ENCODE data around the gene EID2. TPM values are rescaled to one million over a fixed set of nuclear protein-coding genes. Genes with fewer than 3 reads are reported as not detected.

EID2 gene
- total and polyA plus RNA-seq, 2 of the 4 experiments (the other 2 are of a cell fraction), result 5.7 to 9.8 TPM

DNA sequence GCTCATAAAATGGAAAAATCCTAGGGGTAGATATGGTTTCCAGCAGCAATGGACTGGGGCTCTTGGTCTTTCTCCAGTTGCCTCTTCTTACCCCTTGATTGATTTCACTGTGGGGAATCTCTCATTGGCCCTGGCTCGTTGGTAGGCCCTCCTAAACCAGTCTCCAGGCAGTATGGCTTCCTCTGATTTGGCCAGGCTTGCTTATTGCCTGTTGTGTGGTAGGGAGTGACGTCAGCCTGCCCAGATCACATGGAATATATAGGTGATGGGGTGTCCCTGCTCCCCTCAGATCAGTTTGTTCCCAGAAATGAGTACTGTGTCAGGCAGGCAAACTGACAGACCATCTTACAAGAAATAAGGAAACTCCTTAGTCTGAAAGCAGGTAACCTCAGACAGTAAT lies 30.7 kb downstream of the EID2 start:
- no peak overlapping the region for H2AK5ac ChIP-seq (ENCODE audit: low read depth, low read length)
- no peak overlapping the region for H2BK15ac ChIP-seq (ENCODE audit: low read depth, low read length)
- H3K27me3 ChIP-seq (ENCODE audit: control insufficient read depth, insufficient read depth, low read length), result peaks cover 35% of the 10 kb centered on the region
- no peak overlapping the region for H3K23ac ChIP-seq (ENCODE audit: low read depth, low read length)
- no peak overlapping the region for H3K56ac ChIP-seq (ENCODE audit: extremely low read depth, insufficient read depth, low read length)
- no peak overlapping the region for H2BK20ac ChIP-seq (ENCODE audit: low read depth, low read length)
- no peak overlapping the region for H2BK5ac ChIP-seq (ENCODE audit: low read depth, low read length, poor library complexity, severe bottlenecking)
- dilution Hi-C loops (cut with HindIII; ENCODE audit: low sequenced_read_pairs, unreplicated experiment), result no loop called here
- in situ Hi-C loops (cut with MboI; ENCODE audit: low sequenced_read_pairs), result no loop called here
- CTCF ChIA-PET, result interaction anchor here (0.9 kb wide), 1 partner anchor 23 kb away, joined by 3 read pairs; the partner anchor contains the start of gene EID2B
- no peak overlapping the region for H2AFZ ChIP-seq (replicated peaks; ENCODE audit: low read length, poor library complexity)
- ATAC-seq (ENCODE audit: low read depth) (no peak), DNase-seq (no peak)
- WGBS, 2 experiments (ENCODE audit: extremely low coverage in 2 of 2, insufficient read length in 1 of 2), result no CpG with 5 or more reads among the region's 2 CpGs
- TF ChIP-seq RCOR1 (IDR thresholded peaks at IDR 0.05; ENCODE audit: insufficient replicate concordance, low read length) (no peak), MAZ (IDR thresholded peaks at IDR 0.05; ENCODE audit: borderline replicate concordance, low read depth, low read length) (no peak), MXI1 (IDR thresholded peaks at IDR 0.05; ENCODE audit: borderline replicate concordance, low read depth, low read length) (no peak), RFX5 (IDR thresholded peaks at IDR 0.05; ENCODE audit: low read depth, low read length) (no peak), RAD21 (IDR thresholded peaks at IDR 0.05; ENCODE audit: low read length) (no peak), BHLHE40 (IDR thresholded peaks at IDR 0.05; ENCODE audit: low read depth, low read length) (no peak), CHD1 (IDR thresholded peaks at IDR 0.05; ENCODE audit: low read depth, low read length) (no peak), CEBPB (IDR thresholded peaks at IDR 0.05; ENCODE audit: low read depth, low read length) (no peak), SMC3 (IDR thresholded peaks at IDR 0.05; ENCODE audit: low read depth, low read length) (no peak), NFE2L2 (IDR thresholded peaks at IDR 0.05; ENCODE audit: low read depth, low read length) (no peak), MAFK (IDR thresholded peaks at IDR 0.05; ENCODE audit: low read depth, low read length) (no peak), POLR2A (IDR thresholded peaks at IDR 0.05; ENCODE audit: low read depth, low read length) (no peak), FOS (IDR thresholded peaks at IDR 0.05; ENCODE audit: low read depth, low read length) (no peak)
- TF ChIP-seq, protein P1, sequence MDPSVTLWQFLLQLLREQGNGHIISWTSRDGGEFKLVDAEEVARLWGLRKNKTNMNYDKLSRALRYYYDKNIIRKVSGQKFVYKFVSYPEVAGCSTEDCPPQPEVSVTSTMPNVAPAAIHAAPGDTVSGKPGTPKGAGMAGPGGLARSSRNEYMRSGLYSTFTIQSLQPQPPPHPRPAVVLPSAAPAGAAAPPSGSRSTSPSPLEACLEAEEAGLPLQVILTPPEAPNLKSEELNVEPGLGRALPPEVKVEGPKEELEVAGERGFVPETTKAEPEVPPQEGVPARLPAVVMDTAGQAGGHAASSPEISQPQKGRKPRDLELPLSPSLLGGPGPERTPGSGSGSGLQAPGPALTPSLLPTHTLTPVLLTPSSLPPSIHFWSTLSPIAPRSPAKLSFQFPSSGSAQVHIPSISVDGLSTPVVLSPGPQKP (IDR thresholded peaks at IDR 0.05; ENCODE audit: borderline replicate concordance, low read depth, low read length), result no peak
- TF ChIP-seq, protein P2, sequence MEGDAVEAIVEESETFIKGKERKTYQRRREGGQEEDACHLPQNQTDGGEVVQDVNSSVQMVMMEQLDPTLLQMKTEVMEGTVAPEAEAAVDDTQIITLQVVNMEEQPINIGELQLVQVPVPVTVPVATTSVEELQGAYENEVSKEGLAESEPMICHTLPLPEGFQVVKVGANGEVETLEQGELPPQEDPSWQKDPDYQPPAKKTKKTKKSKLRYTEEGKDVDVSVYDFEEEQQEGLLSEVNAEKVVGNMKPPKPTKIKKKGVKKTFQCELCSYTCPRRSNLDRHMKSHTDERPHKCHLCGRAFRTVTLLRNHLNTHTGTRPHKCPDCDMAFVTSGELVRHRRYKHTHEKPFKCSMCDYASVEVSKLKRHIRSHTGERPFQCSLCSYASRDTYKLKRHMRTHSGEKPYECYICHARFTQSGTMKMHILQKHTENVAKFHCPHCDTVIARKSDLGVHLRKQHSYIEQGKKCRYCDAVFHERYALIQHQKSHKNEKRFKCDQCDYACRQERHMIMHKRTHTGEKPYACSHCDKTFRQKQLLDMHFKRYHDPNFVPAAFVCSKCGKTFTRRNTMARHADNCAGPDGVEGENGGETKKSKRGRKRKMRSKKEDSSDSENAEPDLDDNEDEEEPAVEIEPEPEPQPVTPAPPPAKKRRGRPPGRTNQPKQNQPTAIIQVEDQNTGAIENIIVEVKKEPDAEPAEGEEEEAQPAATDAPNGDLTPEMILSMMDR (conservative IDR thresholded peaks at IDR 0.05; ENCODE audit: low read depth, low read length), result no peak
- TF ChIP-seq, protein P3, sequence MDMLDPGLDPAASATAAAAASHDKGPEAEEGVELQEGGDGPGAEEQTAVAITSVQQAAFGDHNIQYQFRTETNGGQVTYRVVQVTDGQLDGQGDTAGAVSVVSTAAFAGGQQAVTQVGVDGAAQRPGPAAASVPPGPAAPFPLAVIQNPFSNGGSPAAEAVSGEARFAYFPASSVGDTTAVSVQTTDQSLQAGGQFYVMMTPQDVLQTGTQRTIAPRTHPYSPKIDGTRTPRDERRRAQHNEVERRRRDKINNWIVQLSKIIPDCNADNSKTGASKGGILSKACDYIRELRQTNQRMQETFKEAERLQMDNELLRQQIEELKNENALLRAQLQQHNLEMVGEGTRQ (IDR thresholded peaks at IDR 0.05; ENCODE audit: low read depth, low read length), result no peak
- H3K14ac ChIP-seq (replicated peaks; ENCODE audit: low read depth, low read length), result no peak overlapping the region
- no peak overlapping the region for H3K9ac ChIP-seq (ENCODE audit: low read depth, low read length)
- H3K9me3 ChIP-seq (ENCODE audit: control insufficient read depth, insufficient read depth, low read length), result peaks cover 5% of the 10 kb centered on the region
- H2BK120ac ChIP-seq (ENCODE audit: low read depth, low read length), result no peak overlapping the region
- peaks cover 3% of the 10 kb centered on the region; the same call in 1 of the 2 replicates for H3K9me1 ChIP-seq (ENCODE audit: insufficient read depth, low read length)
- no peak overlapping the region for H3K4me3 ChIP-seq (ENCODE audit: insufficient read depth, low read depth, low read length)
- H4K20me1 ChIP-seq (ENCODE audit: insufficient read depth, low read length), result no peaks in the 10 kb centered on the region
- no peaks in the 10 kb centered on the region for H3K79me1 ChIP-seq (ENCODE audit: low read depth in 1 of 2, low read length in 2 of 2)
- H3K4me2 ChIP-seq (ENCODE audit: low read depth, low read length), result no peak overlapping the region
- no peak overlapping the region for H4K91ac ChIP-seq (ENCODE audit: insufficient read depth, low read depth, low read length)
- no peaks in the 10 kb centered on the region for H3K36me3 ChIP-seq (ENCODE audit: control insufficient read depth, insufficient read depth, low read length)
- no TSS peak for BruUV-seq (replicated peaks)
- no peak overlapping the region for H2AK9ac ChIP-seq (replicated peaks; ENCODE audit: low read depth, low read length, poor library complexity)
- H3K18ac ChIP-seq (ENCODE audit: low read depth, low read length), result no peak overlapping the region
- no peak overlapping the region for H3K4ac ChIP-seq (ENCODE audit: low read depth, low read length)
- no peak overlapping the region for H4K8ac ChIP-seq (ENCODE audit: low read depth in 2 of 2, low read length in 2 of 2)
- H3K27ac ChIP-seq (ENCODE audit: insufficient read depth, low read length), result no peak overlapping the region
- H3K4me1 ChIP-seq (ENCODE audit: control insufficient read depth, insufficient read depth, low read length), result no peaks in the 10 kb centered on the region
- no peak overlapping the region for H4K5ac ChIP-seq (ENCODE audit: low read depth, low read length)
- intact Hi-C loops (cut with micrococcal nuclease), result no loop called here
- POLR2A ChIA-PET (ENCODE audit: unreplicated experiment), result no interaction called here

All from IMR-90 (cell line).